Panc1 (cell line): ENCODE results near the gene CCNI. TPM values are rescaled to one million over a fixed set of nuclear protein-coding genes. Genes with fewer than 3 reads are reported as not detected.
"Not testable (repeated sequence)": the region's sequence is repeated elsewhere in the genome, so short reads cannot be mapped to it uniquely, and the experiment has no call there.

Experiments
- ATAC-seq: fragments of 200-7000 bp; cut with Tn5 transposase; 2 replicates; pipeline ENCODE4 v1.9.1; 2020; ENCODE audit warnings: mild to moderate bottlenecking, moderate library complexity
- BruUV-seq: library from RNA; stranded (reverse); fragments of 400-500 nt; replicated peaks from 2 replicates; lab custom pipeline; 2021; lab: Mats Ljungman, UMichigan
- CTCF ChIA-PET: fragments of 300-600 bp; sonication (Branson Sonifier 250); formaldehyde crosslinking; loops from one replicate; lab custom pipeline; 2022; ENCODE audit warnings: antibody characterized with exemption; lab: Charles Lee
- POLR2A ChIA-PET: fragments of 300-600 bp; sonication (Branson Sonifier 250); formaldehyde crosslinking; loops from one replicate; lab custom pipeline; 2022; ENCODE audit warnings: antibody characterized with exemption; lab: Charles Lee
- DNase-seq: peaks from one replicate; pipeline ENCODE4 v3.0.0-alpha.2; 2010; ENCODE audit warnings: low read depth, low spot score
- H3K27ac ChIP-seq: 2 replicates; pipeline ENCODE4 v1.5.1; 2011; ENCODE audit warnings: mild to moderate bottlenecking, low read length, inconsistent platforms
- H3K27me3 ChIP-seq: fragments of 200-500 bp; sonication (Bioruptor generic); 2 replicates; pipeline ENCODE4 v1.6.0; 2014; ENCODE audit warnings: low read length, inconsistent platforms; ENCODE audit not compliant: control insufficient read depth, insufficient read depth
- H3K36me3 ChIP-seq: fragments of 200-500 bp; sonication (Bioruptor generic); 2 replicates; pipeline ENCODE4 v1.5.1; 2014; ENCODE audit warnings: inconsistent platforms, mild to moderate bottlenecking, low read length, moderate library complexity; ENCODE audit not compliant: control insufficient read depth, insufficient read depth
- H3K4me1 ChIP-seq: 2 replicates; pipeline ENCODE4 v1.5.1; 2011; ENCODE audit warnings: inconsistent platforms, mild to moderate bottlenecking, low read length, moderate library complexity; ENCODE audit not compliant: control insufficient read depth, insufficient read depth
- H3K4me3 ChIP-seq, 2 experiments: 2 replicates each; pipeline ENCODE4 v1.5.1; 2011 to 2012; ENCODE audit warnings: low read depth in 2 of 2, low read length in 2 of 2, mild to moderate bottlenecking in 2 of 2, inconsistent platforms in 1 of 2, moderate library complexity in 1 of 2
- H3K9me3 ChIP-seq: fragments of 200-500 bp; sonication (Bioruptor generic); 2 replicates; pipeline ENCODE4 v1.5.1; 2014; ENCODE audit warnings: low read depth, mild to moderate bottlenecking, inconsistent platforms, low read length, moderate library complexity; ENCODE audit not compliant: control insufficient read depth, insufficient read depth
- CTCF ChIP-seq: fragments of 450-650 bp; IDR thresholded peaks from 2 replicates; pipeline ENCODE4 v1.5.1; 2017; ENCODE audit warnings: mild to moderate bottlenecking
- POLR2AphosphoS5 ChIP-seq: IDR thresholded peaks from 2 replicates; pipeline ENCODE4 v1.6.1; 2012; ENCODE audit warnings: mild to moderate bottlenecking, low read depth, low read length, moderate library complexity
- REST ChIP-seq, 2 experiments: IDR thresholded peaks; 2 replicates each; pipeline ENCODE4 v1.6.1; 2011 to 2012; ENCODE audit warnings: low read depth in 2 of 2, control low read depth in 1 of 2, low read length in 1 of 2, mild to moderate bottlenecking in 1 of 2, moderate library complexity in 1 of 2; ENCODE audit not compliant: insufficient read depth in 1 of 2
- SIN3A ChIP-seq: IDR thresholded peaks from 2 replicates; pipeline ENCODE4 v1.6.1; 2012; ENCODE audit warnings: low read depth, mild to moderate bottlenecking, low read length, moderate library complexity, borderline replicate concordance; ENCODE audit not compliant: insufficient read depth
- TCF7L2 ChIP-seq: IDR thresholded peaks from 2 replicates; pipeline ENCODE4 v1.6.1; 2011; ENCODE audit warnings: mild to moderate bottlenecking, low read depth, low read length, inconsistent platforms
- in situ Hi-C: cut with HindIII; loops from 2 replicates; pipeline ENCODE4 v1.10.0; 2016; ENCODE audit warnings: low sequenced_read_pairs, low pct_unique_long_range_greater_than_20kb
- intact Hi-C: fragments of 100-400 bp; cut with micrococcal nuclease; formaldehyde crosslinking; loops from one replicate; pipeline ENCODE4 v1.10.0; 2022; ENCODE audit not compliant: unreplicated experiment
- total RNA-seq: library from RNA; stranded (reverse); gene quantifications from one replicate; pipeline ENCODE4 v1.2.1, GENCODE V29; 2021; ENCODE audit not compliant: unreplicated experiment

Gene CCNI
- total RNA-seq, 1 experiment from 2014 or later = 125 TPM

- BruUV-seq = no TSS peak
- ATAC-seq = no peak
- DNase-seq = no peak
- no peak for TF ChIP-seq REST (IDR thresholded peaks at IDR 0.05; ENCODE audit: insufficient read depth in 1 of 2, low read depth in 2 of 2, low read length in 1 of 2)
- TF ChIP-seq SIN3A = no peak
- no peak for TF ChIP-seq POLR2AphosphoS5
- TF ChIP-seq TCF7L2 = no peak
- TF ChIP-seq CTCF = no peak
- Histone ChIP-seq H3K4me3 (no peak overlapping the region), H3K27ac (no peak overlapping the region), H3K36me3 (0 out of 2 replicates have a peak, but pooled peaks cover 6% of the 10 kb centered on the region), H3K27me3 (no peaks in the 10 kb centered on the region), H3K9me3 (no peaks in the 10 kb centered on the region), H3K4me1 (no peaks in the 10 kb centered on the region)
- intact Hi-C loops = no loop called here
- in situ Hi-C loops = no loop called here
- CTCF ChIA-PET = no interaction called here
- POLR2A ChIA-PET = no interaction called here
Observed at GRCh38 chr4:77037736-77038135, 38.1 kb downstream of the CCNI start.

GRCh38 chr4:77037168-77037567 is 38.6 kb downstream of the CCNI start:
- in situ Hi-C loops, DNase-seq, H3K4me3 ChIP-seq, H3K9me3 ChIP-seq, H3K36me3 ChIP-seq, CTCF ChIA-PET, POLR2A ChIA-PET, H3K27me3 ChIP-seq, H3K27ac ChIP-seq, BruUV-seq, ATAC-seq, H3K4me1 ChIP-seq, intact Hi-C loops: not testable (repeated sequence)

GRCh38 chr4:77036206-77036605 is 39.6 kb downstream of the CCNI start:
- Histone ChIP-seq H3K4me1 (no peaks in the 10 kb centered on the region), H3K9me3 (no peaks in the 10 kb centered on the region), H3K36me3 (peaks cover 10% of the 10 kb centered on the region; the same call in 1 of the 2 replicates), H3K27ac (no peak overlapping the region), H3K4me3 (no peak overlapping the region), H3K27me3 (no peaks in the 10 kb centered on the region)
- in situ Hi-C loops (no loop called here), intact Hi-C loops (no loop called here)
- ChIA-PET POLR2A (no interaction called here), CTCF (no interaction called here)
- DNase-seq = no peak
- TF ChIP-seq CTCF (no peak), SIN3A (no peak), TCF7L2 (no peak), REST (IDR thresholded peaks at IDR 0.05; ENCODE audit: insufficient read depth in 1 of 2, low read depth in 2 of 2, low read length in 1 of 2) (no peak), POLR2AphosphoS5 (no peak)
- no TSS peak for BruUV-seq
- no peak for ATAC-seq
